ENCODE results near the gene MAP3K4. TPM values are rescaled to one million over a fixed set of nuclear protein-coding genes. Genes with fewer than 3 reads are reported as not detected.

The MAP3K4 gene
- total RNA-seq, 1 donor from 2014 or later = 59.8 TPM

DNA sequence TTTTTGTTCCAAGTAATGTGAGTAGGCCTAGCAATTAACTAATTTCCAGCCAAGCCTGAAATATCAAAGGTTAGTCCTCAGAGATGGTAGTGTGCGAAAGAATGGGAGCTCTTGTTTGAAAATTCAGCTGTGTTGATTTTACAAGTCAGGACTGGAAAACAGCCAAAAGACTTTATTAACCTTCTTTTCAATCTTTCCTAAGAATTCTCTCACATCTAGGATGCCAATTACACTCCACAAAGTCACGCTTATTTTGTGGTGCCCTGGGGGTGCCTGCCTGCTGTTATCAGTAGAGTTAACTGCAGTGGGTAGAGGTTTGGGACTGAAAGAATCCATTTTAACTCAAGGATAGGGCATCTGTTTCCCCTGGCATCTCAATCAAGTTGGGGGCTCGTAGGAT is 30.7 kb upstream of the MAP3K4 start:
- no peak overlapping the region for H3K27ac Mint-ChIP-seq
- TF ChIP-seq CTCF (IDR thresholded peaks at IDR 0.05; ENCODE audit: unreplicated experiment) = no peak
- no peak for DNase-seq (ENCODE audit: low spot score in 2 of 2, unreplicated experiment in 2 of 2)
- peaks cover 2% of the 10 kb centered on the region for H3K27me3 Mint-ChIP-seq (ENCODE audit: low read depth)
- H3K36me3 Mint-ChIP-seq = no peaks in the 10 kb centered on the region
- no peak overlapping the region for H3K4me3 Mint-ChIP-seq
- H3K9me3 Mint-ChIP-seq = no peaks in the 10 kb centered on the region
- peaks cover 11% of the 10 kb centered on the region for H3K4me1 Mint-ChIP-seq

DNA sequence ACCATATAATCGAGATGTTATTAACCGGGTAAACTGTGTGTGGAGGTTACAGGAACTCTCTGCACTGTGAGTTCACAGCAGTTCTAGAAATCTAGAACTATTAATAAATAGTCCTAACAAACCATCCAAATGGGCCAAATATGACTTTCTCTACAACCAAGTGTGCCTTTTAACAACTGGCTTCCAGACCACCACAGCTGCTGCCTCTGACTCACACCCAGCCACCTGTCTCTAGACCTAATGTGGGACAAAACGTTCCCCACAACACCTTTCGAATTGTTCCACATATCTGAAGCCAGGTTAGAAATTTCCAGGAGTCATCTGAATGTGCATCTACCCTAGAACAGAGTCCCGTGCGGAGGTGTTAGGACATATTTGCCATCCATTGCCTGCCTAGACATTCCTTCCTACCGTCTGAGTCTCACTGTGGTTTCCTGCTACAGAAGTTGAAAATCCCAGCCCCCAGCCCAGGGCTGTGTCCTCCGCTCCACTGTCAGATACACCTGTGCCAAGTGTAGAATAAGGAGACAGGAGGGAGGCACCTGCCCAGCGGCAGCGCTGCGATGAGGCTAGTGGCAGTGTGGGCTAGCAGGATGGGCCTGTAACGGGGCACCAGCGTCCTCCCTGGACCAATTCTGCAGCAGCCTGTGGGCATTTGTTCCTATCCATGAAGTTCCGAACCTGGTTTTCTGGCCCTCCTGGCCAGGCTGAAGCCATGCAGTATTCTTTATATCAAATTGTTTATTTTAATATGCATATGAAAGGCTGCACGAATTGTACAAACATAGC is 28.5 kb upstream of the MAP3K4 start:
- no peaks in the 10 kb centered on the region for H3K36me3 Mint-ChIP-seq
- H3K4me1 Mint-ChIP-seq = peaks cover 11% of the 10 kb centered on the region
- no peak for DNase-seq (ENCODE audit: low spot score in 2 of 2, unreplicated experiment in 2 of 2)
- H3K27ac Mint-ChIP-seq = no peak overlapping the region
- TF ChIP-seq CTCF (IDR thresholded peaks at IDR 0.05; ENCODE audit: unreplicated experiment) = no peak
- no peaks in the 10 kb centered on the region for H3K9me3 Mint-ChIP-seq
- no peaks in the 10 kb centered on the region for H3K27me3 Mint-ChIP-seq (ENCODE audit: low read depth)
- no peak overlapping the region for H3K4me3 Mint-ChIP-seq

GRCh38 chr6:160963651-160964050 is 27.9 kb upstream of the MAP3K4 start:
- Mint-ChIP-seq H3K4me1 (peaks cover 11% of the 10 kb centered on the region), H3K27ac (no peak overlapping the region), H3K4me3 (no peak overlapping the region), H3K9me3 (no peaks in the 10 kb centered on the region), H3K27me3 (ENCODE audit: low read depth) (no peaks in the 10 kb centered on the region), H3K36me3 (no peaks in the 10 kb centered on the region)
- DNase-seq (ENCODE audit: low spot score in 2 of 2, unreplicated experiment in 2 of 2) = no peak
- TF ChIP-seq CTCF (IDR thresholded peaks at IDR 0.05; ENCODE audit: unreplicated experiment) = no peak

DNA sequence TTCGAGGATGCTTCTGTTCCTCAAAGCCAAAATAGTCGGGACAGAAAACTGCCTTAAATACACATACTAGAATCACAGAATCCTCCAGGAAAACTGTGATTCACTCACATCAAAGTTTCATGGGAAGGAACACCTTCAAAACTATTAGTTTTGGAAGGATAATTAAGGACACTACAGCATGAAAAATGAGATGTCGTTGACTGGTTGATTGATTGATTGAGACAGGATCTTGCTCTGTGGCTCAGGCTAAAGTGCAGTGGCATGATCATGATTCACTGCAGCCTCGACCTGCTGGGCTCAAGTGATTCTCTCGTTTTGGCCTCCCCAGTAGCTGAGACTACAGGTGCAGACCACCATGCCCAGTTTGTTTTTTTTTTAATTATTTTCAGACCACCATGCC is 25.7 kb upstream of the MAP3K4 start:
- no peak for TF ChIP-seq CTCF (IDR thresholded peaks at IDR 0.05; ENCODE audit: unreplicated experiment)
- no peak overlapping the region for H3K4me3 Mint-ChIP-seq
- H3K4me1 Mint-ChIP-seq = peaks cover under 1% of the 10 kb centered on the region
- no peaks in the 10 kb centered on the region for H3K36me3 Mint-ChIP-seq
- no peak for DNase-seq (ENCODE audit: low spot score in 2 of 2, unreplicated experiment in 2 of 2)
- H3K27ac Mint-ChIP-seq = no peak overlapping the region
- no peaks in the 10 kb centered on the region for H3K27me3 Mint-ChIP-seq (ENCODE audit: low read depth)
- no peaks in the 10 kb centered on the region for H3K9me3 Mint-ChIP-seq

GRCh38 chr6:160966493-160967229 is 24.9 kb upstream of the MAP3K4 start:
- H3K27me3 Mint-ChIP-seq (ENCODE audit: low read depth) = no peaks in the 10 kb centered on the region
- H3K4me1 Mint-ChIP-seq = no peaks in the 10 kb centered on the region
- no peaks in the 10 kb centered on the region for H3K9me3 Mint-ChIP-seq
- no peak for TF ChIP-seq CTCF (IDR thresholded peaks at IDR 0.05; ENCODE audit: unreplicated experiment)
- no peak overlapping the region for H3K27ac Mint-ChIP-seq
- no peaks in the 10 kb centered on the region for H3K36me3 Mint-ChIP-seq
- no peak overlapping the region for H3K4me3 Mint-ChIP-seq
- no peak for DNase-seq (ENCODE audit: low spot score in 2 of 2, unreplicated experiment in 2 of 2)

Measured in mesothelial cell of epicardium (in vitro differentiated cells).